ENCODE data around the gene LRIT2.

Gene LRIT2

DNA sequence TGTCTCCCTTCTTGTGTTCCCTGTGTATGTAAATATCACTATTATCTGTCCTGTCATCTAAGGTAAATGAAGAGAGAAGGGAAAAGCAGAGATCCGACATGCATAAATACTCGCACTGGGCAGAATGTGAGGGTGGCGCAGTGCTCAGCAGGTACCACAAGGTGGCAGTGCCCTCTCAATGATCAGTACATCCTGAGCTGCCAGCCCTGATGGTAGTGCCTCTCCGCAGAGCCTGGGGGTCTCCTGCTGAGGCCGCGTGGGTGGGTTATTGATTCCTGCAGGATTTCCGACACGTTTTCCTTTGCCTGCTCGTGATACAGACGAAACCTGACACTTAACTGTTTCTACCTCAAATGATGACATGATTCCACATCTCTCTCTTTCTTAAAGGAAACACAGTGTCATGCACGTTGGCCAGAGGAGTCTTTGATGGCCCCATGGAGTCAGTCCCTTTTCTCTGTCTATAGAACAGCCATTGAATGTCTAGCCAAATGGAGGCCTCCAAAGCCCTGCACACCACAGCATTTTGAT lies 39.3 kb upstream of the LRIT2 start:
- TF ChIP-seq, protein P1, sequence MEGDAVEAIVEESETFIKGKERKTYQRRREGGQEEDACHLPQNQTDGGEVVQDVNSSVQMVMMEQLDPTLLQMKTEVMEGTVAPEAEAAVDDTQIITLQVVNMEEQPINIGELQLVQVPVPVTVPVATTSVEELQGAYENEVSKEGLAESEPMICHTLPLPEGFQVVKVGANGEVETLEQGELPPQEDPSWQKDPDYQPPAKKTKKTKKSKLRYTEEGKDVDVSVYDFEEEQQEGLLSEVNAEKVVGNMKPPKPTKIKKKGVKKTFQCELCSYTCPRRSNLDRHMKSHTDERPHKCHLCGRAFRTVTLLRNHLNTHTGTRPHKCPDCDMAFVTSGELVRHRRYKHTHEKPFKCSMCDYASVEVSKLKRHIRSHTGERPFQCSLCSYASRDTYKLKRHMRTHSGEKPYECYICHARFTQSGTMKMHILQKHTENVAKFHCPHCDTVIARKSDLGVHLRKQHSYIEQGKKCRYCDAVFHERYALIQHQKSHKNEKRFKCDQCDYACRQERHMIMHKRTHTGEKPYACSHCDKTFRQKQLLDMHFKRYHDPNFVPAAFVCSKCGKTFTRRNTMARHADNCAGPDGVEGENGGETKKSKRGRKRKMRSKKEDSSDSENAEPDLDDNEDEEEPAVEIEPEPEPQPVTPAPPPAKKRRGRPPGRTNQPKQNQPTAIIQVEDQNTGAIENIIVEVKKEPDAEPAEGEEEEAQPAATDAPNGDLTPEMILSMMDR (IDR thresholded peaks at IDR 0.05; ENCODE audit: low read length, missing control alignments), result peak; percentile 99
- DNase-seq (ENCODE audit: low read depth), result peak; percentile 70

DNA sequence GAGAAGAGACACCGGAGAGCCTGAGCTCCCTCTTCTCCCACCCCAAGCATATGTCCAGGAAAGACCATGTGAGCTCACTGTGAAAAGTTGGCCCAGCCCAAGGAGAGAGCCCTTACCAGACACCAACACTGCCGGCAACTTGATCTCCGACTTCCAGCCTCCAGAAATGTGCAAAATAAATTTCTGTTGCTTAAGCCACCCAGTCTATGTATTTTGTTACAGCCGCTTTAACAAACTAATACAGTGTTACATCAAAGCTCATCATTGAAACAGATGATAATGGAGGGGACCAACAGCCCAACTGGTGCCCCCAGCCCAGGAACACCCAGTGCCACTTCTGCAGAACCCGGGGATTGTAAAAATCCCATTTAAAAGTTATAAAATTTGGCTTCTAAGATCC lies 38.4 kb upstream of the LRIT2 start:
- TF ChIP-seq, protein P1 (IDR thresholded peaks at IDR 0.05; ENCODE audit: low read length, missing control alignments), result no peak

More for the DNA sequence above, 39.3 kb upstream of the LRIT2 start:
- no peak overlapping the region for H3K4me3 ChIP-seq (replicated peaks; ENCODE audit: low read depth, low read length)

DNA sequence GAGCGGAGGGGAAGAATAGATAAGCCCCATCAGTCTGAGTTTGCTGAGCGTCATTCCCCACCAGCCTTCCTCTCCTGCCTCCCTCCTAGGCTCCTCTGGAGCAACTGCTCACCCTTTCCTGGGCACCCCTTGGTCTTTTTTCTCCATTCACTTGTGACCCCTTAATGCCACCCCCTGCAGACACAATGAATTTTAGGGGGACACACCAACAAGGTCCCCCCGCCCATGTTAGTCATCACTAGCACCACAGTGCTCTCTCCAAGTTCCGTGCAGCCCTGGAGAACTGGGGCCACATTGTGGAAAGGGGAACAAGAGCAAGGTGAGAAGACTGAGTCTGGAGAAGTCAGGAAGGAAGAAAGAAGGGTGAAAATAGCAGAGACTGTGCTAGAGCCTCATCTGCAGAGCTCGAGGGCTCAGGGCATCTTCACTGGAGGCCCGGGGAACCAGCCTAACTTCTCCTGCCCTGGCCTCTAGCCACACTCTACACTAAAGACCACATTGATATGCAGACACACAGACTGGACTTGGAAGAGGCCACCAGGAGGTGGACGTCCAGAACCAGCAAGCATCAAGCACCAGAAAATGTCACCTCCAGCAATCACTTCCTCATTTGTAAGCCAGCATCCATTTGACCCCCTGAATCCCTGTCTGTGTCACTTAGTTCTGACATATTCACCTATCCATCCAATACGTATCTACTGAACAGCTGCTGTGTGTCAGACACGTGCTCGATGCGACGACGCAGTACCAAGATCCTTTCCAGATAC lies 37.0 kb upstream of the LRIT2 start:
- TF ChIP-seq, protein P1 (IDR thresholded peaks at IDR 0.05; ENCODE audit: low read length, missing control alignments), result no peak
- H3K4me3 ChIP-seq (replicated peaks; ENCODE audit: low read depth, low read length), result no peak overlapping the region
- DNase-seq (ENCODE audit: low read depth), result no peak

More for the DNA sequence above, 38.4 kb upstream of the LRIT2 start:
- DNase-seq (ENCODE audit: low read depth), result no peak
- no peak overlapping the region for H3K4me3 ChIP-seq (replicated peaks; ENCODE audit: low read depth, low read length)

DNA sequence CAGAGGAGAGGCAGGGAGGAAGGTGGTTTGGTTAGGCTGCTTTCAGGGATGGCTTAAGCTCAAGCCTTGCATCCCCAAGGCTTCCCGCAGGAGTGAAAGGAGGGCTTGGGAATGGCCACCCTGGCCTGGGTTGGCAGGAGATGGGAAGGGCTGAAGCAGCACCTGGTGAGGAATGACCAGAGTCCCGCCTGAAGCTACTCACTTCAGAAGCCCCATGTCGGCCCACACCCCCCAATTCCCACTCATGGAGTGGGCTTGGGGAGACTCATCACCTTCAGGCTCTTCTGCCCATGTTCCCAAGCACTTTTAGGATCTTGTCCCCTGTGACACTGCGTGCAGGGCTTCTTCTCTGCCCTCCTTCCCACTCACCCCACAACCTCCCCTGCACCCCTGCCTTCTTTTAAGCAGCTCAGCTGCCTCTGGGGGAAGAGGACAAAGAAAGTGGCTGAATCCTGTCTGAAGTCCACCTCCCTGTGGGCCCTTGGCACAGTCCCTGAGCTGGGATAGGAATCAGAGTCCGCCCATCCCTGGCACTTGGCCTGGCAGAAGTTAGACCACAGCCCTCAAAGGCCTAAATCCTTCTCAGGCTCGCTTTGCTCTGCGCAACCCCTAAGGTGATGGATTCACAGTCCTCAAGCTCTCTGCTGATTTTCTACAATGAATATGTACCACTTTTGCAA lies 36.0 kb upstream of the LRIT2 start:
- DNase-seq (ENCODE audit: low read depth), result no peak
- TF ChIP-seq, protein P1 (IDR thresholded peaks at IDR 0.05; ENCODE audit: low read length, missing control alignments), result no peak
- H3K4me3 ChIP-seq (replicated peaks; ENCODE audit: low read depth, low read length), result no peak overlapping the region

DNA sequence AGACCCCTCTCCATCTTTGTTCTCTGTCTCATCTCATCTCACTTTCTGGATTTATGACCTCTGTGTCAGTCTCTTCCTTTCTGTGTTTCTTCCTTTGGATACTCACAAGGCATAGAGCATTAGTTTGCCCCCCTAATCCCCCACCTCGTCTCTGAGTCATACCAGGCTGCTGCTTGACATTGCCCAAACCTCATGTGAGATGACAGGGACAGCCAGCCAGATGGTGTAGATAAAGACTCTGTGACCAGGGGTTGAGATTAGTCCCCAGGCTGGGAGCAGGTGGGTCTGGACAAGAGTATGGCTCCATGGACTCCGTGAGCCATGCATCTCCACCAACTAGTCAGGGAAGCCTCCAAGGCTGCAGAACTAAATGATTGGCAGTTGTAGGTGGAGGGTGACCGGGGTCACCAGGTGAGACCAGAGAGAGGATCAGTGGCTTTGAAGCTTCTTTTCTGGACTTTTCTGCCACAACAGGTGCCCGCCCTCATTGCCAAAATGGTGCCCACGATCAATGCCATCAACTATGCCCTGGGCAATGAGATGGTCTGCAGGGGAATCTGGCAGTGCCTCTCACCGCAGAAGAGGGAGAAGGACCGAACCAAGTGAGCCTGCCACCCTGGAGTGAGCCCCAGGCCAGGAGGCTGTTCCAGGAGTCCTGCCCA lies 32.8 kb upstream of the LRIT2 start:
- TF ChIP-seq, protein P1 (IDR thresholded peaks at IDR 0.05; ENCODE audit: low read length, missing control alignments), result no peak
- no peak for DNase-seq (ENCODE audit: low read depth)
- no peak overlapping the region for H3K4me3 ChIP-seq (replicated peaks; ENCODE audit: low read depth, low read length)

DNA sequence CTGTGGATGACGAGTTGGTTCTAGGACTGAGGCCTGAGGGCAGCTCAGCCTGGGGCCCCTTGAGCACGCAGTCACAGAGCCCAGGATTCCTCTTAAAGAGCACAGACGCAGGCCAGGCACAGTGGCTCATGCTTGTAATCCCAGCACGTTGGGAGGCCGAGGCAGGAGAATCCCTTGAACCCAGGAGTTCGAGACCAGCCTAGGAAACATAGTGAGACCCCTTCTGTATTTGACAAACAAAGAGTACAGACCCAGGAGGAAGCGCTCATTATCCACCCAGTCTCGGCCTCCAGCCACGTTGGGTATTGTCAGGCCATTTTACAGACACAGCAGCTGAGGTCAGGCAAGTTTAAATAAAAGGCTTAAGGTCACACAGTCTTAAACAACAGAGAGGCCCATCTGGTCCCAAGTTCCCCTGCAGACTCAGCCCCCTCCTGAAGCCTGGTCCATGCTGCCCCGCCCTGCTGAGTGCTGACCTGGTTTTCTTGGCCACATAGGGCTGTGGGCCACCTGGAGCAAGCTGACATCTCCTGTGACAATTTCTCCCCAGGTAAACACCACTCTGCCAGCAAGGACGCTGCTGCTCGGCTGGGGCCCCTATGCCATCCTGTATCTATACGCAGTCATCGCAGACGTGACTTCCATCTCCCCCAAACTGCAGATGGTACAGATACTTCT lies 32.1 kb upstream of the LRIT2 start:
- no peak overlapping the region for H3K4me3 ChIP-seq (replicated peaks; ENCODE audit: low read depth, low read length)
- TF ChIP-seq, protein P1 (IDR thresholded peaks at IDR 0.05; ENCODE audit: low read length, missing control alignments), result no peak
- DNase-seq (ENCODE audit: low read depth), result no peak

All from fibroblast of pulmonary artery (primary cell).